H1 (cell line): ENCODE results near the gene OSCP1.

Experiments
- ATF2 ChIP-seq: IDR thresholded peaks from 2 replicates; pipeline ENCODE4 v1.6.1; 2012; ENCODE audit warnings: low read length, inconsistent platforms
- ATF3 ChIP-seq: IDR thresholded peaks from 2 replicates; pipeline ENCODE4 v1.6.1; 2011; ENCODE audit warnings: low read depth, mild to moderate bottlenecking, low read length; ENCODE audit not compliant: insufficient read depth
- CBX5 ChIP-seq: fragments of 300-800, 300-1000 bp; sonication (generic); IDR thresholded peaks from 2 replicates; pipeline ENCODE4 v1.7.1; 2016; ENCODE audit warnings: antibody characterized with exemption, low read length, low read depth
- CHD2 ChIP-seq: IDR thresholded peaks from 2 replicates; pipeline ENCODE4 v1.6.1; 2012; ENCODE audit warnings: low read length, improper control_type of control experiment
- CTCF ChIP-seq, 3 experiments: IDR thresholded peaks; 1 replicate in 2 of 3; 2 replicates in 1 of 3; pipeline versions ENCODE4 v1.5.1 to v1.6.1; 2011; ENCODE audit warnings: low read length in 3 of 3, mild to moderate bottlenecking in 3 of 3, inconsistent platforms in 2 of 3, low read depth in 1 of 3, moderate library complexity in 1 of 3; ENCODE audit not compliant: insufficient read depth in 1 of 3; ENCODE audit errors: control extremely low read depth in 1 of 3
- EZH2 ChIP-seq: fragments of 200-600 bp; sonication (generic); IDR thresholded peaks from 2 replicates; pipeline ENCODE4 v1.7.1; 2012; ENCODE audit warnings: low read depth, mild to moderate bottlenecking, moderate library complexity, low read length, inconsistent platforms; ENCODE audit not compliant: severe bottlenecking
- FOSL1 ChIP-seq: IDR thresholded peaks from 2 replicates; pipeline ENCODE4 v1.6.1; 2011; ENCODE audit warnings: mild to moderate bottlenecking, low read depth, low read length, moderate library complexity; ENCODE audit not compliant: insufficient read depth
- HDAC2 ChIP-seq, 2 experiments: fragments of 300-600 bp in 1 of 2; sonication (generic) in 1 of 2; IDR thresholded peaks; 2 replicates each; pipeline ENCODE4 v1.6.1; 2011 to 2012; ENCODE audit warnings: low read depth in 2 of 2, low read length in 2 of 2, mild to moderate bottlenecking in 2 of 2, moderate library complexity in 2 of 2, borderline replicate concordance in 1 of 2, inconsistent platforms in 1 of 2
- MAFK ChIP-seq: IDR thresholded peaks from 2 replicates; pipeline ENCODE4 v1.6.1; 2012; ENCODE audit warnings: low read depth, mild to moderate bottlenecking, improper control_type of control experiment, low read length
- POLR2A ChIP-seq, 2 experiments: IDR thresholded peaks; 1 replicate in 1 of 2; 2 replicates in 1 of 2; pipeline ENCODE4 v1.6.1; 2011; ENCODE audit warnings: low read depth in 2 of 2, low read length in 2 of 2, mild to moderate bottlenecking in 2 of 2; ENCODE audit errors: control extremely low read depth in 1 of 2
- POLR2AphosphoS5 ChIP-seq: IDR thresholded peaks from 2 replicates; pipeline ENCODE4 v1.6.1; 2011; ENCODE audit warnings: low read depth, low read length
- RAD21 ChIP-seq, 2 experiments: IDR thresholded peaks in 1 of 2; conservative IDR thresholded peaks in 1 of 2; 2 replicates each; pipeline ENCODE4 v1.6.1; 2011; ENCODE audit warnings: low read depth in 2 of 2, low read length in 2 of 2, improper control_type of control experiment in 1 of 2, inconsistent platforms in 1 of 2, mild to moderate bottlenecking in 1 of 2, moderate library complexity in 1 of 2
- RXRA ChIP-seq: IDR thresholded peaks from 2 replicates; pipeline ENCODE4 v1.6.1; 2011; ENCODE audit warnings: low read depth, mild to moderate bottlenecking, low read length, moderate library complexity; ENCODE audit not compliant: insufficient read depth
- SIN3A ChIP-seq, 2 experiments: IDR thresholded peaks in 1 of 2; conservative IDR thresholded peaks in 1 of 2; 2 replicates each; pipeline ENCODE4 v1.6.1; 2011 to 2012; ENCODE audit warnings: low read length in 2 of 2, improper control_type of control experiment in 1 of 2, low read depth in 1 of 2, mild to moderate bottlenecking in 1 of 2

GRCh38 chr1:36400825-36401601 lies 49.2 kb downstream of the OSCP1 start:
- TF ChIP-seq SIN3A (conservative IDR thresholded peaks at IDR 0.05 in 1 of 2, IDR thresholded peaks at IDR 0.05 in 1 of 2; ENCODE audit: low read depth in 1 of 2, low read length in 2 of 2) (peak; percentile 69 to 78; a peak in 3 of 4 replicates), ATF2 (0 out of 2 replicates have a peak, but pooled peaks have one; percentile 16), CTCF (IDR thresholded peaks at IDR 0.05; ENCODE audit: control extremely low read depth in 1 of 3, insufficient read depth in 1 of 3, low read depth in 1 of 3, low read length in 3 of 3) (no peak), HDAC2 (IDR thresholded peaks at IDR 0.05; ENCODE audit: borderline replicate concordance in 1 of 2, low read depth in 2 of 2, low read length in 2 of 2) (no peak; a peak in 1 of 4 replicates), EZH2 (no peak), CHD2 (no peak), RAD21 (IDR thresholded peaks at IDR 0.05 in 1 of 2, conservative IDR thresholded peaks at IDR 0.05 in 1 of 2; ENCODE audit: low read depth in 2 of 2, low read length in 2 of 2) (no peak; a peak in 1 of 4 replicates), MAFK (no peak), RXRA (no peak), CBX5 (no peak), POLR2A (IDR thresholded peaks at IDR 0.05; ENCODE audit: control extremely low read depth in 1 of 2, low read depth in 2 of 2, low read length in 2 of 2) (peak; percentile 74 to 91), FOSL1 (no peak), ATF3 (no peak), POLR2AphosphoS5 (peak; percentile 68)
